K562 (cell line): ENCODE data around the gene MRPS6. TPM values are rescaled to one million over a fixed set of nuclear protein-coding genes. Genes with fewer than 3 reads are reported as not detected.

Experiments
- ATAC-seq: fragments of 200-7000 bp; cut with Tn5 transposase; 3 replicates; pipeline ENCODE4 v1.9.1; 2020; ENCODE audit warnings: moderate library complexity
- BruUV-seq: library from RNA; stranded (reverse); fragments of 400-500 nt; replicated peaks from 2 replicates; lab custom pipeline; 2021; lab: Mats Ljungman, UMichigan
- CTCF ChIA-PET: fragments of 300-600 bp; formaldehyde crosslinking; extraction: SDS; loops from one replicate; lab custom pipeline; 2021; ENCODE audit warnings: low intra/inter-chr PET ratio; lab: Yijun Ruan, JAX
- POLR2A ChIA-PET: fragments of 300-600, 350-650 bp; sonication (Branson Sonifier 250); formaldehyde crosslinking; extraction: SDS; loops from one replicate; lab custom pipeline; 2021; ENCODE audit warnings: antibody characterized with exemption, inconsistent platforms; lab: Yijun Ruan, JAX
- DNase-seq, 4 experiments: peaks; one replicate each; pipeline versions ENCODE4 v3.0.0 to v3.0.0-alpha.2; 2011 to 2018; ENCODE audit warnings: low spot score in 3 of 4, mixed read lengths in 3 of 4; ENCODE audit errors: extremely low read depth in 1 of 4
- FAIRE-seq: peaks from 2 replicates; lab custom pipeline; 2011; peaks lifted over from hg19 to GRCh38; lab: Jason Lieb, UNC
- H2AFZ ChIP-seq: 2 replicates; pipeline ENCODE4 v1.6.0; 2011; ENCODE audit warnings: low read depth, low read length, control low read depth, inconsistent platforms
- H3K27ac ChIP-seq: fragments of 200-600 bp; 3 replicates; pipeline ENCODE4 v1.8.0; 2011; ENCODE audit warnings: low read depth, mild to moderate bottlenecking, control low read depth, inconsistent platforms, low read length, moderate library complexity, mixed read lengths; ENCODE audit errors: extremely low read depth
- H3K27me3 ChIP-seq, 2 experiments: fragments of 300-600 bp in 1 of 2; 2 replicates in 1 of 2; 3 replicates in 1 of 2; pipeline versions ENCODE4 v1.6.0 to v1.8.0; 2011; ENCODE audit warnings: inconsistent platforms in 2 of 2, low read length in 2 of 2, mild to moderate bottlenecking in 1 of 2, mixed read lengths in 1 of 2, moderate library complexity in 1 of 2; ENCODE audit not compliant: control insufficient read depth in 2 of 2, insufficient read depth in 2 of 2
- H3K36me3 ChIP-seq: fragments of 300-600 bp; 3 replicates; pipeline ENCODE4 v1.8.0; 2011; ENCODE audit warnings: mild to moderate bottlenecking, low read length, inconsistent platforms; ENCODE audit not compliant: control insufficient read depth, insufficient read depth
- H3K4me1 ChIP-seq, 2 experiments: fragments of 200-600 bp in 1 of 2; replicated peaks in 1 of 2; 2 replicates in 1 of 2; 3 replicates in 1 of 2; pipeline versions ENCODE4 v1.5.1 to v1.8.0; 2011; ENCODE audit warnings: inconsistent platforms in 2 of 2, low read length in 2 of 2, mild to moderate bottlenecking in 1 of 2, mixed read lengths in 1 of 2, moderate library complexity in 1 of 2; ENCODE audit not compliant: control insufficient read depth in 2 of 2, insufficient read depth in 2 of 2
- H3K4me2 ChIP-seq: 2 replicates; pipeline ENCODE4 v1.6.1; 2011; ENCODE audit warnings: low read length, control low read depth, inconsistent platforms, mixed read lengths; ENCODE audit not compliant: insufficient read depth
- H3K4me3 ChIP-seq: fragments of 200-600 bp; sonication (generic), shearing (Covaris generic); 2 replicates; pipeline ENCODE4 v1.5.1; 2016; ENCODE audit warnings: control low read depth, inconsistent platforms
- H3K79me2 ChIP-seq: fragments of 200-600 bp; 3 replicates; pipeline ENCODE4 v1.8.0; 2011; ENCODE audit warnings: low read length, inconsistent platforms; ENCODE audit not compliant: control insufficient read depth, insufficient read depth
- H3K9ac ChIP-seq, 2 experiments: 2 replicates each; pipeline versions ENCODE4 v1.6.0 to v1.6.1; 2011; ENCODE audit warnings: low read depth in 2 of 2, low read length in 2 of 2, control low read depth in 1 of 2, inconsistent platforms in 1 of 2, mild to moderate bottlenecking in 1 of 2, mixed read lengths in 1 of 2; ENCODE audit not compliant: insufficient read depth in 1 of 2
- H3K9me1 ChIP-seq: one replicate; pipeline ENCODE4 v1.6.0; 2011; ENCODE audit warnings: inconsistent platforms, mild to moderate bottlenecking, low read length, moderate library complexity; ENCODE audit not compliant: control insufficient read depth, insufficient read depth
- H3K9me3 ChIP-seq: replicated peaks from 2 replicates; pipeline ENCODE4 v1.5.1; 2011; ENCODE audit warnings: low read depth, low read length, inconsistent platforms; ENCODE audit not compliant: control insufficient read depth, insufficient read depth
- H4K20me1 ChIP-seq: replicated peaks from 2 replicates; pipeline ENCODE4 v1.6.1; 2011; ENCODE audit warnings: low read length, inconsistent platforms, mixed read lengths; ENCODE audit not compliant: control insufficient read depth, insufficient read depth
- ESRRA ChIP-seq: fragments of 450-650 bp; IDR thresholded peaks from 2 replicates; pipeline ENCODE4 v1.6.1; 2014; ENCODE audit warnings: low read depth, mild to moderate bottlenecking, moderate library complexity, borderline replicate concordance
- FOXK2 ChIP-seq, 2 experiments: fragments of 450-650 bp; IDR thresholded peaks in 1 of 2; conservative IDR thresholded peaks in 1 of 2; 2 replicates each; pipeline ENCODE4 v1.6.1; 2016; ENCODE audit warnings: low read depth in 2 of 2, mild to moderate bottlenecking in 1 of 2
- HCFC1 ChIP-seq: IDR thresholded peaks from 2 replicates; pipeline ENCODE4 v1.6.1; 2012; ENCODE audit warnings: low read depth, low read length, improper control_type of control experiment
- HEY1 ChIP-seq: fragments of 250-450 bp; sonication (Bioruptor Pico); IDR thresholded peaks from 2 replicates; pipeline ENCODE4 v1.5.0; 2020; ENCODE audit warnings: mild to moderate bottlenecking, moderate library complexity, borderline replicate concordance
- L3MBTL2 ChIP-seq: fragments of 450-650 bp; IDR thresholded peaks from 2 replicates; pipeline ENCODE4 v1.6.1; 2016; ENCODE audit warnings: mild to moderate bottlenecking, moderate library complexity
- MTA1 ChIP-seq: fragments of 450-650 bp; IDR thresholded peaks from 2 replicates; pipeline ENCODE4 v1.6.1; 2017; ENCODE audit warnings: borderline replicate concordance
- MTF1 ChIP-seq: fragments of 250-450 bp; sonication (Bioruptor Pico); IDR thresholded peaks from 2 replicates; pipeline ENCODE4 v1.9.0; 2021; ENCODE audit warnings: moderate library complexity, mild to moderate bottlenecking, inconsistent platforms, borderline replicate concordance
- NFRKB ChIP-seq: fragments of 450-650 bp; IDR thresholded peaks from 2 replicates; pipeline ENCODE4 v1.6.1; 2016; ENCODE audit warnings: low read depth
- TFAM ChIP-seq: fragments of 250-450 bp; sonication (Bioruptor Pico); conservative IDR thresholded peaks from 2 replicates; pipeline ENCODE4 v1.5.0; 2021; ENCODE audit warnings: mild to moderate bottlenecking, moderate library complexity
- ZFP36 ChIP-seq: fragments of 150-350 bp; IDR thresholded peaks from 2 replicates; pipeline ENCODE4 v1.6.1; 2018; ENCODE audit warnings: low read length, low read depth; ENCODE audit not compliant: partially characterized antibody
- ZNF121 ChIP-seq: sonication (generic); formaldehyde crosslinking; conservative IDR thresholded peaks from 2 replicates; pipeline ENCODE4 v1.8.0; 2022; ENCODE audit warnings: missing genetic modification reagents
- WGBS: fragments of 100-300 bp; shearing (Covaris generic); methylation state at CpG from one replicate; pipeline ENCODE4 v1.1.6; 2016; ENCODE audit warnings: low coverage, mixed read lengths; ENCODE audit not compliant: insufficient coverage; ENCODE audit errors: missing lambda C conversion rate; 5-methylcytosine and 5-hydroxymethylcytosine counted together
- in situ Hi-C: fragments of 300-500 bp; cut with MboI; formaldehyde crosslinking; loops from 4 replicates; pipeline ENCODE4 v1.15.0; 2018; ENCODE audit warnings: inconsistent platforms, mixed read lengths
- intact Hi-C: fragments of 100-400 bp; cut with micrococcal nuclease; formaldehyde crosslinking; loops from 2 replicates; pipeline ENCODE4 v1.14.2; 2022
- polyA plus RNA-seq, 8 experiments: library from polyadenylated mRNA; depleted of rRNA in 4 of 8; stranded (reverse) in 5 of 8; unstranded in 3 of 8; fragments of >200 nt; fragmentation: Nextera tagmentation in 2 of 8; fragmentation: Illumina TruSeq in 1 of 8; extraction: Ambion mirVana in 2 of 8; extraction: Trizol in 1 of 8; gene quantifications; 2 replicates each; pipeline versions ENCODE4 v1.2.1 to v1.2.3, GENCODE V29; 2011 to 2014; ENCODE audit warnings: inconsistent platforms in 1 of 8, missing spikeins in 1 of 8
- total RNA-seq, 7 experiments: library from RNA; depleted of rRNA in 6 of 7; stranded (reverse); fragments of >200 nt in 6 of 7; fragmentation: Illumina TruSeq in 2 of 7; extraction: Trizol in 2 of 7; gene quantifications; 2 replicates each; pipeline versions ENCODE4 v1.2.1 to v1.2.3, GENCODE V29; 2011 to 2021; ENCODE audit warnings: low replicate concordance in 1 of 7
- TF ChIP-seq, protein P1 (sequence below): fragments of 150-350 bp; conservative IDR thresholded peaks from 2 replicates; pipeline ENCODE4 v1.6.1; 2014; ENCODE audit warnings: low read length
- TF ChIP-seq, protein P2 (sequence below): fragments of 250-450 bp; sonication (Bioruptor Pico); IDR thresholded peaks from 2 replicates; pipeline ENCODE4 v1.8.0; 2022; ENCODE audit warnings: inconsistent platforms
- TF ChIP-seq, protein P3 (sequence below): sonication (generic); formaldehyde crosslinking; IDR thresholded peaks from 2 replicates; pipeline ENCODE4 v1.8.1; 2023; ENCODE audit warnings: mild to moderate bottlenecking, missing genetic modification reagents

MRPS6 gene
- total and polyA plus RNA-seq, 9 of the 15 experiments (the other 6 are each of a cell fraction or from before 2014, with no cell fraction given), result 26.1 to 72.0 (median 39.3) TPM

DNA sequence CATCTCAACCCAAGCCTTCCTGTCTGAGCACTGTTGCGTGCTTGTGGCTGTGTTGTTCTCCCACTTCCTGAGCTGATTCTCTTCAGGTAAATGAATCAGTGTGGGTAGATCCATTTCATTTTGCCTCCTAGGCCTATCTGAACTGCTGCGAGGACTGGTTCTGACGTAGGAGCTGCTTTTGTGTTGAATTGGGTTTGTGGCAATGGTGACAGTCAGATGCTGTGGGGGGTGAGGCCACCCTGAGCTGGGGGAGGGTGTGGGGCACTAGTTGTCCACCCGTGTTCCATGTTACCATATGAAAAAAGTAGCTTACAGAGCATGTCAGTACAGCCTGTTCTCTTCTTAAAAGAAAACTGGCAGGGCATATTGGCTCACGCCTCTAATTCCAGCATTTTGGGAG is 81.5 kb downstream of the MRPS6 start:
- ChIA-PET CTCF (no interaction called here), POLR2A (interaction anchor here (0.8 to 1.7 kb wide), 3 partner anchors 13 to 90 kb away, joined by 3 to 5 read pairs (median 4); no protein-coding TSS in a partner anchor)
- in situ Hi-C loops (no loop called here), intact Hi-C loops (no loop called here)
- Histone ChIP-seq H4K20me1 (no peaks in the 10 kb centered on the region), H3K4me2 (no peak overlapping the region), H3K9me3 (no peaks in the 10 kb centered on the region), H3K27ac (no peak overlapping the region), H3K79me2 (no peaks in the 10 kb centered on the region), H2AFZ (no peak overlapping the region), H3K36me3 (no peaks in the 10 kb centered on the region), H3K9me1 (no peaks in the 10 kb centered on the region), H3K4me3 (no peak overlapping the region), H3K4me1 (peaks cover 0 to 5% of the 10 kb centered on the region in 2 experiments; a peak in 3 of 5 replicates), H3K27me3 (no peaks in the 10 kb centered on the region), H3K9ac (no peak overlapping the region)
- DNase-seq (no peak), FAIRE-seq (no peak), ATAC-seq (no peak)
- WGBS, result 69% methylated on average over 5 of the region's 5 CpGs
- BruUV-seq, result no TSS peak
- TF ChIP-seq ZNF121 (CRISPR knock-in tag) (no peak), TFAM (CRISPR knock-in tag) (no peak), L3MBTL2 (no peak), FOXK2 (conservative IDR thresholded peaks at IDR 0.05 in 1 of 2, IDR thresholded peaks at IDR 0.05 in 1 of 2; ENCODE audit: low read depth in 2 of 2) (no peak), NFRKB (no peak), ESRRA (no peak), MTA1 (no peak), HEY1 (CRISPR knock-in tag) (no peak), MTF1 (CRISPR knock-in tag) (no peak), ZFP36 (no peak), HCFC1 (no peak)
- TF ChIP-seq, protein P1, sequence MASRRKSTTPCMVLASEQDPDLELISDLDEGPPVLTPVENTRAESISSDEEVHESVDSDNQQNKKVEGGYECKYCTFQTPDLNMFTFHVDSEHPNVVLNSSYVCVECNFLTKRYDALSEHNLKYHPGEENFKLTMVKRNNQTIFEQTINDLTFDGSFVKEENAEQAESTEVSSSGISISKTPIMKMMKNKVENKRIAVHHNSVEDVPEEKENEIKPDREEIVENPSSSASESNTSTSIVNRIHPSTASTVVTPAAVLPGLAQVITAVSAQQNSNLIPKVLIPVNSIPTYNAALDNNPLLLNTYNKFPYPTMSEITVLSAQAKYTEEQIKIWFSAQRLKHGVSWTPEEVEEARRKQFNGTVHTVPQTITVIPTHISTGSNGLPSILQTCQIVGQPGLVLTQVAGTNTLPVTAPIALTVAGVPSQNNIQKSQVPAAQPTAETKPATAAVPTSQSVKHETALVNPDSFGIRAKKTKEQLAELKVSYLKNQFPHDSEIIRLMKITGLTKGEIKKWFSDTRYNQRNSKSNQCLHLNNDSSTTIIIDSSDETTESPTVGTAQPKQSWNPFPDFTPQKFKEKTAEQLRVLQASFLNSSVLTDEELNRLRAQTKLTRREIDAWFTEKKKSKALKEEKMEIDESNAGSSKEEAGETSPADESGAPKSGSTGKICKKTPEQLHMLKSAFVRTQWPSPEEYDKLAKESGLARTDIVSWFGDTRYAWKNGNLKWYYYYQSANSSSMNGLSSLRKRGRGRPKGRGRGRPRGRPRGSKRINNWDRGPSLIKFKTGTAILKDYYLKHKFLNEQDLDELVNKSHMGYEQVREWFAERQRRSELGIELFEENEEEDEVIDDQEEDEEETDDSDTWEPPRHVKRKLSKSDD, result no peak
- TF ChIP-seq, protein P2, sequence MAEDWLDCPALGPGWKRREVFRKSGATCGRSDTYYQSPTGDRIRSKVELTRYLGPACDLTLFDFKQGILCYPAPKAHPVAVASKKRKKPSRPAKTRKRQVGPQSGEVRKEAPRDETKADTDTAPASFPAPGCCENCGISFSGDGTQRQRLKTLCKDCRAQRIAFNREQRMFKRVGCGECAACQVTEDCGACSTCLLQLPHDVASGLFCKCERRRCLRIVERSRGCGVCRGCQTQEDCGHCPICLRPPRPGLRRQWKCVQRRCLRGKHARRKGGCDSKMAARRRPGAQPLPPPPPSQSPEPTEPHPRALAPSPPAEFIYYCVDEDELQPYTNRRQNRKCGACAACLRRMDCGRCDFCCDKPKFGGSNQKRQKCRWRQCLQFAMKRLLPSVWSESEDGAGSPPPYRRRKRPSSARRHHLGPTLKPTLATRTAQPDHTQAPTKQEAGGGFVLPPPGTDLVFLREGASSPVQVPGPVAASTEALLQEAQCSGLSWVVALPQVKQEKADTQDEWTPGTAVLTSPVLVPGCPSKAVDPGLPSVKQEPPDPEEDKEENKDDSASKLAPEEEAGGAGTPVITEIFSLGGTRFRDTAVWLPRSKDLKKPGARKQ (CRISPR knock-in tag), result no peak
- TF ChIP-seq, protein P3, sequence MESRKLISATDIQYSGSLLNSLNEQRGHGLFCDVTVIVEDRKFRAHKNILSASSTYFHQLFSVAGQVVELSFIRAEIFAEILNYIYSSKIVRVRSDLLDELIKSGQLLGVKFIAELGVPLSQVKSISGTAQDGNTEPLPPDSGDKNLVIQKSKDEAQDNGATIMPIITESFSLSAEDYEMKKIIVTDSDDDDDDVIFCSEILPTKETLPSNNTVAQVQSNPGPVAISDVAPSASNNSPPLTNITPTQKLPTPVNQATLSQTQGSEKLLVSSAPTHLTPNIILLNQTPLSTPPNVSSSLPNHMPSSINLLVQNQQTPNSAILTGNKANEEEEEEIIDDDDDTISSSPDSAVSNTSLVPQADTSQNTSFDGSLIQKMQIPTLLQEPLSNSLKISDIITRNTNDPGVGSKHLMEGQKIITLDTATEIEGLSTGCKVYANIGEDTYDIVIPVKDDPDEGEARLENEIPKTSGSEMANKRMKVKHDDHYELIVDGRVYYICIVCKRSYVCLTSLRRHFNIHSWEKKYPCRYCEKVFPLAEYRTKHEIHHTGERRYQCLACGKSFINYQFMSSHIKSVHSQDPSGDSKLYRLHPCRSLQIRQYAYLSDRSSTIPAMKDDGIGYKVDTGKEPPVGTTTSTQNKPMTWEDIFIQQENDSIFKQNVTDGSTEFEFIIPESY (CRISPR knock-in tag), result no peak
